Stimulated activated CD8-positive, alpha-beta memory T cell treated with anti-CD3 and anti-CD28 coated beads, Interleukin-4, amount 100 ng/mL, for 48 hours (primary cell): ENCODE measurements around the gene DYNLL2.
"Not testable (repeated sequence)": the region's sequence is repeated elsewhere in the genome, so short reads cannot be mapped to it uniquely, and the experiment has no call there.

Experiments used
- DNase-seq: peaks from one replicate; pipeline ENCODE4 v3.0.0-alpha.2; 2020

Gene DYNLL2

DNA sequence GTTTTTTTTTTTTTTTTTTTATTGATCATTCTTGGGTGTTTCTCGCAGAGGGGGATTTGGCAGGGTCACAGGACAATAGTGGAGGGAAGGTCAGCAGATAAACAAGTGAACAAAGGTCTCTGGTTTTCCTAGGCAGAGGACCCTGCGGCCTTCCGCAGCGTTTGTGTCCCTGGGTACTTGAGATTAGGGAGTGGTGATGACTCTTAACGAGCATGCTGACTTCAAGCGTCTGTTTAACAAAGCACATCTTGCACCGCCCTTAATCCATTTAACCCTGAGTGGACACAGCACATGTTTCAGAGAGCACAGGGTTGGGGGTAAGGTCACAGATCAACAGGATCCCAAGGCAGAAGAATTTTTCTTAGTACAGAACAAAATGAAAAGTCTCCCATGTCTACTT, 10.0 kb upstream of the DYNLL2 start:
- not testable (repeated sequence) for DNase-seq

DNA sequence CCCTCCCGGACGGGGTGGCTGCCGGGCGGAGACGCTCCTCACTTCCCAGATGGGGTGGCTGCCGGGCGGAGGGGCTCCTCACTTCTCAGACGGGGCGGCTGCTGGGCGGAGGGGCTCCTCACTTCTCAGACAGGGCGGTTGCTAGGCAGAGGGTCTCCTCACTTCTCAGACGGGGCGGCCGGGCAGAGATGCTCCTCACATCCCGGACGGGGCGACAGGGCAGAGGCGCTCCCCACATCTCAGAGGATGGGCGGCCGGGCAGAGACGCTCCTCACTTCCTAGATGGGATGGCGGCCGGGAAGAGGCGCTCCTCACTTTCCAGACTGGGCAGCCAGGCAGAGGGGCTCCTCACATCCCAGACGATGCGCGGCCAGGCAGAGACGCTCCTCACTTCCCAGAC, 8.8 kb upstream of the DYNLL2 start:
- DNase-seq = not testable (repeated sequence)

DNA sequence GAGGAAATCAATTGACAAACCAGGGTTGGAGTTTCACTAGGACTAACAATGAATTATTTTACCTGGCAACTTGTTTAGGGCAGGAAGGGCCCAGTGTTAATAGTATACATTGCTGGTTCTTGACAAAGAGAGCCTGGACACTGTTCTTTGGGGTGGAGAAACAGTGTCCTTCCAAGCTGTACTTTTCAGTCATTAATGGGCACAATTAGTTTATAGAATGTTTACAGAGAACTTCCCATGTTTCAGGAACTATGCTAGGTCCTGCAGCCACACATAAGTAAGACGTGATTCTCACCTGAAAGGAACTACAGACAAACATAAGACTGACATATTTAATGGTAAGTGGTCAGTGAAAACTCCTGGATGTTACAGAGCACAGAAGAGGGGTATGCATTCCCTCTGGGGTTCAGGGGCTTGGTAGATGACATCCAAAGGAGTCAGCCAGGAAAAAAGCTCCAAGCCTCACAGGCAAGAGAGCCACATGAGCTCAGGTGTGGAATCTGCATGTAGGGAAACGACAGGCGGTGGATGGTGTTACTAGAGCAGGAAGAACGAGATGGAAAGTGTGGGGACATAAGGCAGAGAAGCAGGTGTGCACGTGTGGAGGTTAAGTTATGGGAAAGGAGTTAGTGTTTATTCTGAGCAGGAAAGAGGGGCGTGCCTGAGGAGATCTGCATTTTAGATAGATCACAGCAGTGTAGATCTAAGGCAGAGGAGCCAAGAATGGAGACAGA, 3.8 kb upstream of the DYNLL2 start:
- no peak for DNase-seq

DNA sequence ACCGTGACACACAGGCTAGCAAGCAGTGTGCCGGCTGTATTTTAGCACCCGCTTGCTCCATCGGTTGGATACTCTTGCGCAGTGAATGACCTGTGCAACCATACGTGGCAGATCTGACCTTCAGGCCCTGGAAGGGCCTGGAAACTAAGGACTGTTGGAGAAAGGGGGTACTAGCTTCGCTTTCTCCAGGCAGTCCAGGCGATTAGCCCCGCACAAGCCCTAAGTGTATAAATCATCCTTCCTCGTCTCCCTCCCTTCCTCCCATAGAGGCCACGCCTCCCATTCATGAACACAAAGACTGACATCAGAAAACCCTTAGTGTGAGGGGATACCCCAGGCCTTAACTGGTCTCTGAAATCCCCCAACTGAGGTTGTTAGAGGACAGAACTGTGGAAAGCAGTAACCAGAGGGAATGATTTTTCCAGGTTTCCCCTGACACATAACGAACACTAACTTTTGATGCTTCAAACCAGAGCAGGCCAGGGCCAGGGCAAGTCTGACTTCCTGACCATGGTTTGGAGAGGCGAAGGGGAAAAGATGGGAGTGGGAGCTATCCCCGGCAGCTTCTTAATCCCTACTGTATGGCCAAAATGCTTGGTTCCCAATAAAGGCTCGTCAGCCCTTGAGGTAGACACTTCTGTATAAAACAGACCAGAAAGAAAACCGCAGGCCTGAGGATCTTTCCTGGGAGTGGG, 1.4 kb upstream of the DYNLL2 start:
- no peak for DNase-seq

DNA sequence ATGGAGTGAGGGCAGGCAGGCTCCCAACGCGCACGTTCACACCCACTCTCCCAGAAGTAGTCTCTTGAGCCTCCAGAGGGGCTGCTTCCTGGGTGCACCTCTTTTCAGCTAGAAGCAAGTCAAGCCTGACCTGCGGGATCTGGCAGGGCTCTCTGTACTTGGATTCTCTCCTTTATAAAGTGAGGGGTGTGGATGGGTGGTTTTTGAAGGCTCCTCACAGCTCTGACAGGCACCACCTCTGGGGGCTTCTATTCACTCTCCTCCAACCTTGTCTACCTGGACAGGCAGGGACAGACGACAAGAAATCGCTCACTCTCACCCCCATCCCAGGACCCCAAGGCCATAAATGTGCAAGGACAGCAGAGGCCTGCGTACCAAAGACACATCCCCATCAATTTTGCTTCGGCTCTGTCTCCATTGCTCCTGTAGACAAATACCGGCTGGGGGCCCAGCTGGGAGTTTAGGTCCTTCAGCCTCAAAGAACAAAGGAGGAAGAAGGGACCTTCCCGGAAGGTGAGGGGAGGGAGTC, 814 bp upstream of the DYNLL2 start:
- no peak for DNase-seq

DNA sequence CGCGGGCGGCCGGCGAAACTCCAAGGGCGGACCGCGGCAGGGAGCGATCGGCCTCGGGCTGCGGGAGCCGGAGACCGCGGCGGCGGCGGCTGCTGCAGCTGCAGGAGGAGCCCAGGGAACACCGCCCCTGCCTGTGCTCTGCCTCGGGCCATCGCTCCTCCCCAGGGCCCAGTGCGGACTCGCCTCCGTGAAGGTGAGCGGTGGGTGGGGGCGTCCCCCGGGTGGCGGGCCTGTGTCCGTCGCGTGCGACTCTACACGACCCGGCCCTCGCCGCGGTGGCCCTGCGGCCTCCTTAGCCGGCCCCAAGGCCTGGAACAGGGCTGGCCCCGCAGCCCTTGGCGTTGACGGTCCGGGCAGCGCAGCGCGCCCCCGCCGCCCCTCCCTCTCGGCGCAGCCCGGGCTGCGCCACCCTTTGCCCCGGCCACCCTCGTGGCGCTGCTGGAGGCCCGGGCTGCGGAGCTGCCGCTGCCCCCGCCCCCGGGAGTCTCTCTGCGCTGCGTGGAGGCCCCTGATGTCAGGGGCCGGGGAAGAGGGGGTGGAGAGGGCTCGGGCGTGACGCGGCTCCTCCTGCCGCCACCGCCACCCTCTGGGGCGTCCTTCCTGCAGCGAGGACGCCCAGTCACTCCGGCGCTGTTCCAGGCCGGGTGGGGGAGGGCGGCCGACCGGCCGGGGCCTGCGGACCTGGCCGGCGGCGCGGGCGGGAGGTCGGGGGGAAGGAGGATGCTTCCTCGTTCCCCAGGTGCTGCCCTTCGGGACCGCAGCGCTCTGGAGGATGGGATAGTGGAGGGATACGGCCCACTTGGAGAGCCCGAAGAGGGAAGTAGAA, 485 bp downstream of the DYNLL2 start:
- DNase-seq = peak; percentile 69

DNA sequence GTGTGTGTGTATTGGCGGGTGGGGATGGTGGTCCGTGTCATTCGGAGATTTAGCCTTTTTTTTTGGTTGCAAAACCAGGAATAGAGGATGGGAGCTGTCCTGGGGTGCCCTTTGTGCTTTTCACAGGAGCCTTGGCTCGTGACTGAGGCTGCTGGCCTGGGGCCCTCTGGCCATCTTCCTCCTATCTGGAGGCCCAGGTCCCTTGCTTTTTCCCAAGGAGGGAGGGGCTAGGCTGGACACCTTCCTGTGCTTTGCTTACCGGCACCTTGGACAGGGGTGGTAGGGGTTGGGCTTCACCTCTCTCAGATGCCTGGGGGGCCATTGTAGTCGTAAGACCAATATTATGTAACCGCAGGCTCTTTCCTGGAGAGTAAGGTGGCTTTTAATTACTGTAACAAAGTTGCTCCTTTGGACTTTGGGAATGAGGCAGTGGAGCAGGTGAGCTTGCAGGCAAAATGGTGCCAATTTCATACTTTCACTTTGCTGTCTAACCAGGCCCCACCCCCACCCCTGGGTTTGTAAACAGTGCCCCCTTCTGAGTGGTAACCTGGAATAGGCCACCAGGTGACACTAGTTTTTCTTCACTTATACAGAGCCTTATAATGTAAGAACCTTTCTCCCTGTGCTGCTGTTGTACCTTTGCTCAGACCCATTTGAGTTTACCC, 1.2 kb downstream of the DYNLL2 start:
- peak; percentile 50 for DNase-seq

DNA sequence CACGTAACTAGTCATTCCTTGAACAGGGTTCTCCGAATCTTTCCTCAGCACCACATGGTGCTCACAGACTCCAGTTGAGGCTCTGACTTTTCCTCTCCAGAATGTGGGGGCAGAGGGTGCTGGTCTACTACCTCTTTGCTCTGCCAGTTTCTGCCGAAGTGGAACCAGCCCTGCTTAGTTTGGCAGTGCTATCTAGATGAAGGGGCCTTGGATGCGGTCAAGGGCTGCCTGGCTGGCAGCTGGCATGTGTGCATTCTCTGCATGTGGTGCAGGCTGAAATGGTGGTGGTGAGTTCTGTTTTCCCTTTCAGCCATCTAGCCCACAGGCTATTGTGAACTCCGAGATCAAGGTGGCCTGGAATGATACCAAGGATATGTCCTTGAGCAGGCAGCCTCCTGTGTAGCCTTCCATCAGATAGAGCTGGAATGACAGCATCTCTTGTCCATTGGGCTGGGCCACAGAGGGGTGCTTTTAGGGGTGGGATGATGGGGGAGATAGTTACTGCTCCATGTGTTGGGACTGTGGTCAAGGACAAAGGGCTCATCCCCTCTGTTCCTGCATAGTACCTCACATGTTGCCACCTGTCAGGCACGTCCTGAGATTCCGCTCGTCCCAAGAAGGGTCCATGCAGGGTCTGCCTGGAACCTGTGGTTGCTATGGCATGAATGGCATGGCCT, 2.0 kb downstream of the DYNLL2 start:
- DNase-seq = no peak

DNA sequence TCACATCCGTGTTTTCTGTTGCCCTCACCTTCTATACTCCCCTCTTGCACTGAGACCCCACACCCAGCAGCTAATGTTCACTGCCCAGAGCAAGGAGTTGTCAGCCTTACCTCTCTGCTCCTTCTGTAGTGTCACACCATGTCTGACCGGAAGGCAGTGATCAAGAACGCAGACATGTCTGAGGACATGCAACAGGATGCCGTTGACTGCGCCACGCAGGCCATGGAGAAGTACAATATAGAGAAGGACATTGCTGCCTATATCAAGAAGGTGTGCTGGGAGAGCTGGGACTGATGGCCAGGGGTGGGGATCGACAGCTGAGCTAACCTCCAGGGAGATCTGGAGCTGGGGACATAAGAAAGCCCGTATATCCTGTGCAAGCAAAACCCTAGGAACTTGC, 3.7 kb downstream of the DYNLL2 start:
- no peak for DNase-seq

DNA sequence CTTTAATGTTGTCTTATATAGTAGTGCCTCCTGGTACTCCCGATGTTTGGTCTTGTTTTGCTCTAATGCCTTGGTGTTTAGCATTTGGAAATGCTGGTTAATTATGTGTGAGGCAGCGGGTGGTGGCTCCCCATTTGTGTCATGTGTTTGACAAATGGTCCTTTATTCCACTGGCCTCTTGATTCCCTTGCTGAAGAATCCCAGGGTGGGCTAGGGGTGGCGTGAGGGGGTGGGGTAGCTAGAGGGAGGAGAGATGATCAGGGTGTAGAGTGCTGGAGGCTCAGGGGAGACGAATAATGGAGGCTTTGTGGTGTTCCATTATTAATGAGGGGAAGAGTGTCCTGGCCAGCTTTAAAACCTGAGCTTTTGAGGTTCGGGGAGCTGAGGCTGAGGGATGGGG, 5.4 kb downstream of the DYNLL2 start:
- no peak for DNase-seq

DNA sequence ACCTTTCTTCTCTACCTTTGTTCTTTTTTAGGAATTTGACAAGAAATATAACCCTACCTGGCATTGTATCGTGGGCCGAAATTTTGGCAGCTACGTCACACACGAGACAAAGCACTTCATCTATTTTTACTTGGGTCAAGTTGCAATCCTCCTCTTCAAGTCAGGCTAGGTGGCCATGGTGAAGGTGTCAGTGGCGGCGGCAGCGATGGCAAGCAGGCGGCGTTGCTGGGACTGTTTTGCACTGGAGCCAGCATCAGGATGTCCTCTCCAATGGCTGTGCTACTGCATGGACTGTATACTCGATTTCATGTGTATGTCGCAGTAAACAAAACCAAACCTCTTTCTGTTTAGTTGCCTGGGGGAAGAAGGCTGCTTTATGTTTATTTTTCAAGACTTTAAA, 5.9 kb downstream of the DYNLL2 start:
- no peak for DNase-seq

DNA sequence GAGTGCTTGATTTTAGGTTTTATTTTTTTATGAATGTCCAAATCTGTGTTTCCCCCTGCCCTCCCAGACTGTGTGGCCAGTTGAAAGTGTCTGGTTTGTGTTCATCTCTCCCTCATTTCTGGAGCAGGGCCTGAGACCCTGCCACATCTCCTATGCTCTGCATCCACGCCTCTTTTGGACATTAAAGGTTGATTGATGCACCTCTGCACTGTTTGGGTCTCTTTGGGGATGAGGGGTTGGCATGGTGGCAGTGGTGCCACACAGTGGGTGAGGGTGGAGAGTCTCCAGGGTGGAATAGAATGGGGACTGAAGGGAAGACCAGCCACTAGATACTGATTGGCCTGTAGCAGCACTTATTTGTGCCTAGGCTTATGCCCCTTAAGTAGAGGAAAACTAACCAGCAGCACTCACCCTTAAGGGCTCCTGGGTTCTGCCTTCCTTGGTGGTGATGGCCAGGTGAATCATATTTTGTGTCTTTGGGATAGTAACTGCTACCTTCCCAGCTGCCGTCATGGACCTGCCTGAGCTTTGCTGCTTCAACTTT, 7.9 kb downstream of the DYNLL2 start:
- no peak for DNase-seq

DNA sequence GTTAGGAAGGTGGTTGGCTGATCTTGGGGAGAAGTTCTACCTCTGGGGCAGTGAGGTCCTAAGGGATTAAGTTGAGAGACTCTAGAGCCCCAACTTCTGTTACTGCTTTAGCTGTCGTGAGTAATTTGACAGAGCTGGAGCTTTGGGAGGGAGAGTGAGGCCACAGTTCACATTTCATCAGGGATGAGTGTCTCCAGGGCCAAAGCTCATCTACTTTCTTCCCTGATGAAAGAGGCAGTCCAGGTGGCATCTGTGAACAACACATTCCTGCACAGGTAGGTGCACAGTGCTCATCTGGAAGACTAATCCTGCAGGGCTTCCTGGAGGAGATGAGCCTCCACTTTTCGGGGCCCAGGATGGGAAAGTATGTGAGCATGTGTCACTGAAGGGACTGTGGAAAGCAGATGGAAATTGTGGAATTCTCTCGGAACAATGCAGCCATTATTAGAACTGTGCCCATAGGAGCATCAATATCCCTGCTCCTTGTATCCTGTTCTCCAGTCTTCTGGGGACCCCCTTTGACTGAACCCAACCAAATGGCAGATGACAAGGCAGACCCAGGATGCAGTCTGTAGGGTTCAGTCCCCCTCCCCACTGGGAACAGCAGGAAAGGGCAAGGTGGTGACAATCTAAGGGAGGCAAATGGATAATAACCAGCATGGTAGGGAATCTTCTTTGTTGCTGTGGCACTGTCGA, 9.0 kb downstream of the DYNLL2 start:
- DNase-seq = no peak

DNA sequence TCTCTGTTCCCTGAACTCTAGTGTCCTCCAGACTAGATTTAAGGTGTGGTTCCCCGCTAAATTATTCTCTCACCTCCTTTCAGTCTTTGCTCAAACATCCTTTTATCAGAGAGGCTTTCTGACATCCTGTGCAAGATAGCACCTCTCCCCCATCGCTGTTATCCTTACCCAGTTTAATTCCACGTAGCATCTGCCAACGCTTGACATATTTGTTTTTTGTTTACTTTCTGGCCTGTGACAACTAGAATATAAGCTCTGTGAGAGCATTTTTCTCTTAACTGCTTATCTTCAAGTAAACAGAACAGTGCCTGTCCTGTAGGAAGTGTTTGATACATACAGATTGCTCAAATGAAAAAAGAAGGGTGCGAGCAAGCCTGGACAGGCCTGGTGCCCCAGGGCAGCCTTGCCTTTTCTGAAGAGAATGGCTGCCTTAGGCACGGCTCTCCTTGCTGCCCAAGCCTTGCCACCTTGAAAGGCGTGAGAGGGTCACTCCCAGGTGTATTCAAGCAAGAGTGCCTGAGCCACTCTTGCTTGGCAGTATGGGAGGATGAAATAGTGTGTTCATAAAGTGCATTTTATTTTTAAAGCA, 9.7 kb downstream of the DYNLL2 start:
- DNase-seq = no peak

DNA sequence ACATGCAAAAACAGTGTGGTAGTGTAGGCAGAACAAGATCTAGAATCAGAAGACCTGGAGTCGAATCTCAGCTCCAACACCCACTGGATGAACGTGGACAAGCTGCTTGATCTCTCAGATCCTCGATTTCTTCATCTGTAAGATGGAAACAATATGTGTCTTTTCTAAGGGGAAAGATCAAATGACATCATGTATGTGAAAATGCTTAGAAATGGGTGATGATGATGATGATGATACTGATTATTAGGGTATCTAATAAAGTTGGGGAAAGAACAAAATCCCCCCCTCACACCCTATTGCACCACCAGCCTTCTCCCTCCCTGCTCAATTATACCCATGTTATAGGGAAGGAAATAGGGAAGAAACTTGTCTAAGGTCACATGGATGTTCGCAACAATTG, 10.9 kb downstream of the DYNLL2 start:
- DNase-seq = no peak

DNA sequence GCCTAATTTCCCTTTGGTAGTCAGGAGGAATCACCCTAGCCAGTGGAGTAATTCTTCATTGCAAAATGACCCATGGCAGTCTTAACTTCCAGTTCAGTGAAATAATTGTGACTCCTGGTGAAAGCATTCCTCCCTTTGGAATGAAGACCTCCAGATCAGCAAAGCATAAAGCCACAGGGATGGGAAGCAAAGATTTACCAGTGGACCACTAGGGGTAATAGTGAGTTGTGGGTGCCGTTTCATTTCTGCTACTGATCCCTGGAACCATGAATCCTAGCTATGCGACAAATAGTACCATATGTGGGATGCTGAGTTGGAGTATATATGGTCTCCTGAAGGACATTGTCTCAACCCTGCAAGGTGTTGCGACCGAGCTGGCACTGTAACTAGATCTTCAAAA, 13.7 kb downstream of the DYNLL2 start:
- no peak for DNase-seq

DNA sequence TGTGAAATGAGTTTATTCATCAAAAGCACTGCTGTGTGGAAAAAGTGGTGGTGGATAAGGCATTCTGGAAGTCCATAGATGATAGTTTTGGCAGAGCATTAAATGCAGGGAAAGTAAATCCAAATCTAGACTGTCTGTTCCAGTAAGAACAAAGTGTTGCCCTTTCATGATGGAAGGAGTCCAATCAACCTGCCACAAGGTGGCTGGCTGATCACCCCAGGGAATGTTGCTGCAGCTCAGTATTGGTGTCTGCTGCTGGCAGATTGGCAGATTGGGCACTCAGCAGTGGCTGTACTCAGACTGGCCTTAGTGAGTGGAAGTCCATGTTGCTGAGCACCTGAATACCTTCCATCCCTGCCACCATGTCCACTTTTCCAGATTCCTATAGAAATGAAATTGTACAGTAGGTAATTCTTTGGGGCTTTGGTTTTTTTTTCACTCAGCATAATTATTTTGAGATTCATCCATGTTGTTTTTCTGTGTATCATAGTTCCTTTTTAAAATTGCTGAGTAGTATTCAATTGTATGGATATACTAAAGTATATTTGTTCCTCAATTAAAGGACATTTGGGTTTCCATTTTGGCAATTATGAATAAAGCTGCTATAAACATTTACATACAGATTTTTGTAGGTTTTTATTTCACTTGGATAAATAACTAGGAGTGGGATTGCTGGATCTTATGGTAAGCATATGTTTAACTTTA, 14.3 kb downstream of the DYNLL2 start:
- no peak for DNase-seq

DNA sequence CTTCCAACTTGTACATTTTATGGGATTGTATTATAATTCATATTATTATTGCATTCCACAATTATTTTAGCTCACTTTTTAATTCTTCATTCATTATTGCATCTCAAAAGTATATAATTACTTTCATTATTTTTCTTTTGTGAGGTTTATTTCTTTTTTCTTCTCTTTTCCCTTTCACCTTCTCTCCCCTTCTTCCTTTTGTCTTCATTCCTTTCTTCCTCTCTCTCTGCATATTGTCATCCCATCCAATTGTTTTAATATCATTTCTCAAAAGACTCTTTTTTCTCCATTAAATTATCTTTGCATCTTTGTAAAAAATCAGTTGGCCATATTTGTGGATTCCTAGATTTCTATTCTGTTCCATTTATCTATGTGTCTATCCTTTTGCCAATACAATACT, 17.3 kb downstream of the DYNLL2 start:
- DNase-seq = no peak

DNA sequence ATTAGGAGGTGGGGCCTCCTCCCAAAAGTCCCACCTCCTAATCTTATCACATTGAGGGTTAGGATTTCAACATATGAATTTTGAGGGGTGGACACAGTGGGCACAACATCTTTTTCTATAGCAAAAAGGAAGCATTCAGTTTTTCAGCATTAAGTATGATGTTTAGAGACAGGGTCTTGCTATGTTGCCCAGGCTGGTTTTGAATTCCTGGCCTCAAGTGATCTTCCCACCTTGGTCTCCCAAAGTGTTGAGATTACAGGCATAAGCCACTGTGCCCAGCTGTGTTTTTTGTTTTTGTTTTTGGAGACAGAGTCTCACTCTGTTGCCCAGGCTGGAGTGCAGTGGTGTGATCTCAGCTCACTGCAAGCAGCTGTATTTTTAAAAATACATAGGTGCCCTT, 18.7 kb downstream of the DYNLL2 start:
- DNase-seq = not testable (repeated sequence)

DNA sequence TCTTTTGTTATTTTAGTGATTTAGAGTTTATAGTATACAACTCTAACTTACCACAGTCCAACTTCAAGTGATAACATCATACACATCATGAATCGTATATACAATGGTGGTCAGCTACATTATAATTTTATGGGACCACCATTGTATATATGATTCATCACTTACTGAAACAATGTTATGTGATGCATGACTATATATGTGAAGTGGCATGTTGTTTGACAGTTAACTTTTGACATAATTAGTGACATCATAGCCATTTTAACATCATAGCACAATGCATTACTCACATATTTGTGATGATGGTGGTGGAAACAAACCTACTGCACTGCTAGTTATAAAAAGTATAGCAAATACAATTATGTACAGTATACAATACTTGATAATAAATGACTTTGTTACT, 21.9 kb downstream of the DYNLL2 start:
- no peak for DNase-seq
